ENCODE data around the gene UQCC2. TPM values are rescaled to one million over a fixed set of nuclear protein-coding genes. Genes with fewer than 3 reads are reported as not detected.

The UQCC2 gene
- total and polyA plus RNA-seq, 12 donors, result 7.4 to 214 (median 72.9) TPM

DNA sequence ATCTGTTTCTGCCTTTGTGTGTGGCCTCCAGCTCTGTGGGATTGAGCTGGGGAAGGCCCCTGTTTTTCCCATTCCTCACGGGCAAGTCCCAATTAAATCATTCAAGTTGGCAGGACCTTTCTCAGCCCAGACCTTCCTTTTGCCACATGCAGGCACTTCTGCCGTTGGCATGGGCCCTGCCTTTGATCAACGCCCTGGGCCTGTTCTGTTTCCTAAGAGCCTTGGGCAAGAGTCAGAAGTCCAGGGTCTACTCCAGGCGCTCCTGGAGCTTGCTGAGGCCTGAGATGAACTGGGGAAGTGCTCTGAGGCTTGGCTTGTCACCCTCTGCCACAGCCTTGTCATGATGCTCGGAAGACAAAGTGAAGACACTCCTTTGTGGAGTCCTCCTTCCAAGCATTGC, 28.1 kb upstream of the UQCC2 start:
- H3K4me1 ChIP-seq (replicated peaks in 1 of 2), result peaks cover 0 to 6% of the 10 kb centered on the region in 2 donors
- TF ChIP-seq POLR2A (IDR thresholded peaks at IDR 0.05), result no peak
- TF ChIP-seq, protein P1, sequence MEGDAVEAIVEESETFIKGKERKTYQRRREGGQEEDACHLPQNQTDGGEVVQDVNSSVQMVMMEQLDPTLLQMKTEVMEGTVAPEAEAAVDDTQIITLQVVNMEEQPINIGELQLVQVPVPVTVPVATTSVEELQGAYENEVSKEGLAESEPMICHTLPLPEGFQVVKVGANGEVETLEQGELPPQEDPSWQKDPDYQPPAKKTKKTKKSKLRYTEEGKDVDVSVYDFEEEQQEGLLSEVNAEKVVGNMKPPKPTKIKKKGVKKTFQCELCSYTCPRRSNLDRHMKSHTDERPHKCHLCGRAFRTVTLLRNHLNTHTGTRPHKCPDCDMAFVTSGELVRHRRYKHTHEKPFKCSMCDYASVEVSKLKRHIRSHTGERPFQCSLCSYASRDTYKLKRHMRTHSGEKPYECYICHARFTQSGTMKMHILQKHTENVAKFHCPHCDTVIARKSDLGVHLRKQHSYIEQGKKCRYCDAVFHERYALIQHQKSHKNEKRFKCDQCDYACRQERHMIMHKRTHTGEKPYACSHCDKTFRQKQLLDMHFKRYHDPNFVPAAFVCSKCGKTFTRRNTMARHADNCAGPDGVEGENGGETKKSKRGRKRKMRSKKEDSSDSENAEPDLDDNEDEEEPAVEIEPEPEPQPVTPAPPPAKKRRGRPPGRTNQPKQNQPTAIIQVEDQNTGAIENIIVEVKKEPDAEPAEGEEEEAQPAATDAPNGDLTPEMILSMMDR (IDR thresholded peaks at IDR 0.05), result no peak
- 54 to 91% (median 82%) methylated on average over 3 to 5 of the region's 5 CpGs for WGBS, 4 donors

DNA sequence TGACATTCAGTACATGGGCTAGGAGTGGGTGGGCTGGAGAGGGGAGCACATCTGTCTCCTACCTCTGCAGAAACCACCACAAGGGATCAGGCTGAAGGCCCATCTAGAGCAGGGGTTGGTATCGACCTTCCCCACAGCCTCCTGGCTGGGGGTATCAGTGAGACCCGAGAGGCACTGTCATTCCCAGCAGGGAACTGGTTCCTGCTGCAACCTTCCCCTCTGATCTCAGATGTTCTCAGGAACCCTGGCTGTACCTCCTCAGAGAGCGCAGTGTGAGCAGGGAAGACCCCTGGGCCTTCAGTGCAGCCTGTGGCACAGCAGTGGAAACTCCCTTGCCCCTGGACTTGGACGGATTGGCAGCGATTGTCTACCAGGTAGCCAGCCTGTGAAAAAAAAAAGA, 27.4 kb upstream of the UQCC2 start:
- H3K36me3 ChIP-seq (replicated peaks in 1 of 2), result no peaks in the 10 kb centered on the region
- no peak overlapping the region for H3K27ac ChIP-seq
- WGBS, 4 donors, result 92 to 96% (median 93%) methylated on average over 4 to 5 of the region's 5 CpGs
- TF ChIP-seq POLR2A (IDR thresholded peaks at IDR 0.05), result no peak
- TF ChIP-seq, protein P1 (IDR thresholded peaks at IDR 0.05), result no peak
- intact Hi-C loops (cut with DNase I), result no loop called here
- peaks cover 0 to 6% of the 10 kb centered on the region in 2 donors for H3K4me1 ChIP-seq (replicated peaks in 1 of 2)
- peaks cover 24% of the 10 kb centered on the region for H3K27me3 ChIP-seq
- no peaks in the 10 kb centered on the region for H3K9me3 ChIP-seq (replicated peaks in 1 of 3)
- no peak overlapping the region for H3K4me3 ChIP-seq
- DNase-seq, result no peak

More for the DNA sequence above, 28.1 kb upstream of the UQCC2 start:
- H3K9me3 ChIP-seq (replicated peaks in 1 of 3), result no peaks in the 10 kb centered on the region
- no peak for DNase-seq
- no peak overlapping the region for H3K27ac ChIP-seq
- intact Hi-C loops (cut with DNase I), result no loop called here
- H3K36me3 ChIP-seq (replicated peaks in 1 of 2), result no peaks in the 10 kb centered on the region
- H3K27me3 ChIP-seq, result peaks cover 22% of the 10 kb centered on the region
- H3K4me3 ChIP-seq, result no peak overlapping the region

DNA sequence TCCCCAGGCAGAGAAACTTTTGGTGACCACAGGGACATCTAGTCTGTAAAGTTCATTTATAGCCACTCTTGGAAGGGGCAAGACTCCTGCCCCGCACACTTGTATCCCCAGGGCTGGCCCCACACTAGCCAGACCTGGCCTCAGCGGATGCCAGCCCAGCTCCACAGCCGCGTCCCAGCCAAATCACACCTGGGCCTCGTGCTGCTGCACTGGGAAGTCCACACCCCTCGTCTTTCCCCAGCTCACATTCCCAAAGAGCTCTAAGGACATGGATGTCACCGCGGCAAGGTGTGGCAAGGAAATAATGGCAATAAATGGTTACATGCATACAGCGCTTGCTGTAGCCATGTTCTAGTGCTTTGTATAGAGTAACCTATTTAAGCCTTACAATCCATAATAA, 26.7 kb upstream of the UQCC2 start:
- DNase-seq, result no peak
- Histone ChIP-seq H3K9me3 (replicated peaks in 1 of 3) (no peaks in the 10 kb centered on the region), H3K36me3 (replicated peaks in 1 of 2) (no peaks in the 10 kb centered on the region), H3K27ac (no peak overlapping the region), H3K4me1 (replicated peaks in 1 of 2) (peaks cover 0 to 6% of the 10 kb centered on the region in 2 donors), H3K4me3 (no peak overlapping the region), H3K27me3 (peaks cover 19% of the 10 kb centered on the region)
- intact Hi-C loops (cut with DNase I), result no loop called here
- TF ChIP-seq POLR2A (IDR thresholded peaks at IDR 0.05), result no peak
- 87 to 99% (median 93%) methylated on average over 3 to 9 of the region's 9 CpGs for WGBS, 4 donors

DNA sequence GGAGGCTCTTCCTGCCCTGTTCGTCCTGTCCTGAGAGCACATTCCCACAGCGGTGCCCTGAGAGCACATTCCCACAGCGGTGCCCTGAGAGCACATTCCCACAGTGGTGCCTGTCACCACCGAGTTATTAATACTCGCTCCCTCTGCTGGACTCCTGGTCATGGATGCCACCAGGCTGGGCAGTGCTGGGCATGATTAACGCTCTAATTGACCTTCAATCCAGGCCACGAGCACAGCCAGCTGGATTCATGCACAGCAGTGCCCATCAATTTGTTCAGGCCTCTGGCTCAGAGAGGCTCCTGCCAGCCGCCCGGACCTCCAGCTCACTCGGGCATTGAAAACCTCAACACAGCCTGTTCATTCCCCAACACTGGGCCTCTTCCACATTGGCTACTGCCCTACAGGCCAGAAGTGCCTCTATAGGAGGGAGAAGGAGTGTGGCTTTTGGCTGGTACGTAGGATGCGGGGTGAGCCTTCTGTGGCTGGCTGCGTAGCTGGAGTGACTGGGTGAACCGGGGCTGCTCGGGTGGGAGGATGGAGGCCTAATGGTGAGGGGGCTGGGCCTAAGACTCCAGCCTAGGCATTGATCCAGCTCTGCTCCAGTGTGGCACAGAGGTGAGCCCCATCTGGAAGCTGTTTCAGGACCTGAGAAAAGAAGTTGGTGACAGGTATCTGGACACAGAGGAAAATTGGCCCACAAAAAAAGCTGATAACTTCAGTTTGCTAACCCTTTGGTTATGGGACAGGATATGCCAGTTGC, 25.9 kb upstream of the UQCC2 start:
- TF ChIP-seq, protein P1 (IDR thresholded peaks at IDR 0.05), result no peak
- no peak for TF ChIP-seq POLR2A (IDR thresholded peaks at IDR 0.05)
- Histone ChIP-seq H3K4me3 (no peak overlapping the region), H3K4me1 (replicated peaks in 1 of 2) (peaks cover 0 to 6% of the 10 kb centered on the region in 2 donors), H3K27ac (no peak overlapping the region), H3K27me3 (peaks cover 14% of the 10 kb centered on the region), H3K36me3 (replicated peaks in 1 of 2) (no peaks in the 10 kb centered on the region), H3K9me3 (replicated peaks in 1 of 3) (no peaks in the 10 kb centered on the region)
- intact Hi-C loops (cut with DNase I), result no loop called here
- 57 to 86% (median 60%) methylated on average over 7 to 15 of the region's 15 CpGs for WGBS, 4 donors
- peak; percentile 68 to 88 (median 83) for DNase-seq

DNA sequence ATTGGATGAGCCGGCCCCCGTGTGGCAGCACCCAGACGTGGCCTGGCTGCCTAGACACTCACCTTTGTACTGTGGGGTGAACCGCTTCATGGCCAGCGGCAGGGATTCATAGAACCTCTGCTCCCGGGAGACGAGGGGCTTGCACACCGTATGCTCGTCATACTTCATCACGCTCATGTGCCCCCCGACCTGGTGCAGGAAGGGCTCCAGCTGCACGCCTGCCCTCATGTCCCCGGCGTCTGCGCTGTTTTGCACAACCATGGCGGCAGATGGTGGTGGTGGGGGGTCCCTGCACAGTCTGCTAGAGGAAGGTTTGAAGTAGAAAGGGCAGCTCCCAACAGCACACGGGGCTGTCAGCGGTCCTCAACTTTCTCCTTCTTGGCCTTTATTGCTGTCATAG, 23.7 kb upstream of the UQCC2 start:
- Histone ChIP-seq H3K4me1 (replicated peaks in 1 of 2) (peaks cover 0 to 6% of the 10 kb centered on the region in 2 donors), H3K36me3 (replicated peaks in 1 of 2) (no peaks in the 10 kb centered on the region), H3K9me3 (replicated peaks in 1 of 3) (no peaks in the 10 kb centered on the region), H3K27ac (no peak overlapping the region), H3K27me3 (peaks cover 10% of the 10 kb centered on the region), H3K4me3 (no peak overlapping the region)
- TF ChIP-seq POLR2A (IDR thresholded peaks at IDR 0.05), result no peak
- TF ChIP-seq, protein P1 (IDR thresholded peaks at IDR 0.05), result no peak
- DNase-seq, result no peak
- WGBS, 4 donors, result 84 to 89% (median 87%) methylated on average over 5 to 18 of the region's 18 CpGs
- intact Hi-C loops (cut with DNase I), result no loop called here
